ENCODE data around the gene HOXD9. TPM values are rescaled to one million over a fixed set of nuclear protein-coding genes. Genes with fewer than 3 reads are reported as not detected.

Gene HOXD9
- total RNA-seq, 1 experiment from 2014 or later: not detected

GRCh38 chr2:176155356-176156044, 33.0 kb downstream of the HOXD9 start:
- POLR2A ChIA-PET: no interaction called here
- DNase-seq (ENCODE audit: low spot score) (no peak), ATAC-seq (peak; percentile 9)
- Mint-ChIP-seq H3K4me1 (peaks cover 32% of the 10 kb centered on the region), H3K9me3 (no peaks in the 10 kb centered on the region), H3K27ac (no peak overlapping the region), H3K4me3 (no peak overlapping the region), H3K36me3 (peaks cover 2% of the 10 kb centered on the region; the same call in 1 of the 2 replicates), H3K27me3 (ENCODE audit: low read depth) (peaks cover 100% of the 10 kb centered on the region)
- CTCF ChIA-PET: interaction anchor here (0.8 to 2.6 kb wide), 6 partner anchors 15 to 499 kb away, joined by 3 to 13 read pairs (median 4); no protein-coding TSS in a partner anchor
- TF ChIP-seq ZNF263 (CRISPR knock-in tag; IDR thresholded peaks at IDR 0.05; ENCODE audit: low read depth) (no peak), ZBTB43 (CRISPR knock-in tag; IDR thresholded peaks at IDR 0.05) (no peak), ETV6 (CRISPR knock-in tag; IDR thresholded peaks at IDR 0.05) (no peak), SOX15 (CRISPR knock-in tag; IDR thresholded peaks at IDR 0.05) (no peak), FOXP1 (CRISPR knock-in tag; IDR thresholded peaks at IDR 0.05; ENCODE audit: borderline replicate concordance) (no peak), E2F1 (CRISPR knock-in tag; IDR thresholded peaks at IDR 0.05) (no peak), E2F4 (CRISPR knock-in tag; IDR thresholded peaks at IDR 0.05; ENCODE audit: borderline replicate concordance, low read depth) (no peak), ZNF423 (CRISPR knock-in tag; IDR thresholded peaks at IDR 0.05) (no peak)
- TF ChIP-seq, protein P1, sequence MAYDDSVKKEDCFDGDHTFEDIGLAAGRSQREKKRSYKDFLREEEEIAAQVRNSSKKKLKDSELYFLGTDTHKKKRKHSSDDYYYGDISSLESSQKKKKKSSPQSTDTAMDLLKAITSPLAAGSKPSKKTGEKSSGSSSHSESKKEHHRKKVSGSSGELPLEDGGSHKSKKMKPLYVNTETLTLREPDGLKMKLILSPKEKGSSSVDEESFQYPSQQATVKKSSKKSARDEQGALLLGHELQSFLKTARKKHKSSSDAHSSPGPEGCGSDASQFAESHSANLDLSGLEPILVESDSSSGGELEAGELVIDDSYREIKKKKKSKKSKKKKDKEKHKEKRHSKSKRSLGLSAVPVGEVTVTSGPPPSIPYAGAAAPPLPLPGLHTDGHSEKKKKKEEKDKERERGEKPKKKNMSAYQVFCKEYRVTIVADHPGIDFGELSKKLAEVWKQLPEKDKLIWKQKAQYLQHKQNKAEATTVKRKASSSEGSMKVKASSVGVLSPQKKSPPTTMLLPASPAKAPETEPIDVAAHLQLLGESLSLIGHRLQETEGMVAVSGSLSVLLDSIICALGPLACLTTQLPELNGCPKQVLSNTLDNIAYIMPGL (CRISPR knock-in tag; IDR thresholded peaks at IDR 0.05): no peak
- TF ChIP-seq, protein P2, sequence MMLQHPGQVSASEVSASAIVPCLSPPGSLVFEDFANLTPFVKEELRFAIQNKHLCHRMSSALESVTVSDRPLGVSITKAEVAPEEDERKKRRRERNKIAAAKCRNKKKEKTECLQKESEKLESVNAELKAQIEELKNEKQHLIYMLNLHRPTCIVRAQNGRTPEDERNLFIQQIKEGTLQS (CRISPR knock-in tag; conservative IDR thresholded peaks at IDR 0.05): no peak

DNA sequence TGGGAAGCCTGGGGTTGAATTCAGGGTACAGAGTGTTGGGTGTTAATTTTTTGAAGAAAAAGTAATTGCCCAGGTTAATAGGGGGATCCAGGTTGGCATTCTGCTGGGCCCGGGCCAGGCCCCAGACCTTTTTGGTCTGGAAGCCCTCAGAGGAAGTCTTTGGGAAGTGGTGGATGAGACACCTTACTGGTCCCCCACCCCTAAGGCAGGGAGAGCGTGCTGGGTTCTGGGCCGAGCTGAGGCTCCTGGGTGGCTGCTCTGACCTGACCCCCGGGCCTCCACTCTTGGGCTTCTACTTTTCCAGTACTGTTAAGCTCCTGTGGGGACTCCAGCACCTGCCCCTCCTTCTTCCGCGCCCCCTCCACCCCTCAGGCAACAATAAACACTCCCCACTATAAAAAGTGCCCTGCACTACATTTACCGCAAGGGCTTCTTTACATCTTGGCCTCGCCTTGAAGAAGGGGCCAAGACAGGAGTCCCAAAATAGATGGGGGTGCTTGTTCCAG, 33.8 kb downstream of the HOXD9 start:
- Mint-ChIP-seq H3K9me3 (no peaks in the 10 kb centered on the region), H3K27me3 (ENCODE audit: low read depth) (peaks cover 100% of the 10 kb centered on the region), H3K36me3 (peaks cover 2% of the 10 kb centered on the region; the same call in 1 of the 2 replicates), H3K4me3 (no peak overlapping the region), H3K4me1 (peaks cover 33% of the 10 kb centered on the region), H3K27ac (no peak overlapping the region)
- no peak for DNase-seq (ENCODE audit: low spot score)
- CTCF ChIA-PET: interaction anchor here (2.6 kb wide), 1 partner anchor 299 kb away, joined by 13 read pairs; no protein-coding TSS in a partner anchor
- POLR2A ChIA-PET: no interaction called here
- ATAC-seq: no peak
- no peak for TF ChIP-seq IRF2 (CRISPR knock-in tag; IDR thresholded peaks at IDR 0.05; ENCODE audit: borderline replicate concordance, low read depth)
- TF ChIP-seq KAT7 (CRISPR knock-in tag; IDR thresholded peaks at IDR 0.05; ENCODE audit: borderline replicate concordance): no peak
- no peak for TF ChIP-seq ZSCAN18 (CRISPR knock-in tag; IDR thresholded peaks at IDR 0.05)
- no peak for TF ChIP-seq ZNF396 (CRISPR knock-in tag; IDR thresholded peaks at IDR 0.05; ENCODE audit: borderline replicate concordance)
- TF ChIP-seq, protein P3, sequence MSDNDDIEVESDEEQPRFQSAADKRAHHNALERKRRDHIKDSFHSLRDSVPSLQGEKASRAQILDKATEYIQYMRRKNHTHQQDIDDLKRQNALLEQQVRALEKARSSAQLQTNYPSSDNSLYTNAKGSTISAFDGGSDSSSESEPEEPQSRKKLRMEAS (CRISPR knock-in tag; IDR thresholded peaks at IDR 0.05): no peak
- TF ChIP-seq SMAD3 (CRISPR knock-in tag; IDR thresholded peaks at IDR 0.05; ENCODE audit: borderline replicate concordance): no peak
- no peak for TF ChIP-seq ZNF121 (CRISPR knock-in tag; IDR thresholded peaks at IDR 0.05)
- TF ChIP-seq, protein P4, sequence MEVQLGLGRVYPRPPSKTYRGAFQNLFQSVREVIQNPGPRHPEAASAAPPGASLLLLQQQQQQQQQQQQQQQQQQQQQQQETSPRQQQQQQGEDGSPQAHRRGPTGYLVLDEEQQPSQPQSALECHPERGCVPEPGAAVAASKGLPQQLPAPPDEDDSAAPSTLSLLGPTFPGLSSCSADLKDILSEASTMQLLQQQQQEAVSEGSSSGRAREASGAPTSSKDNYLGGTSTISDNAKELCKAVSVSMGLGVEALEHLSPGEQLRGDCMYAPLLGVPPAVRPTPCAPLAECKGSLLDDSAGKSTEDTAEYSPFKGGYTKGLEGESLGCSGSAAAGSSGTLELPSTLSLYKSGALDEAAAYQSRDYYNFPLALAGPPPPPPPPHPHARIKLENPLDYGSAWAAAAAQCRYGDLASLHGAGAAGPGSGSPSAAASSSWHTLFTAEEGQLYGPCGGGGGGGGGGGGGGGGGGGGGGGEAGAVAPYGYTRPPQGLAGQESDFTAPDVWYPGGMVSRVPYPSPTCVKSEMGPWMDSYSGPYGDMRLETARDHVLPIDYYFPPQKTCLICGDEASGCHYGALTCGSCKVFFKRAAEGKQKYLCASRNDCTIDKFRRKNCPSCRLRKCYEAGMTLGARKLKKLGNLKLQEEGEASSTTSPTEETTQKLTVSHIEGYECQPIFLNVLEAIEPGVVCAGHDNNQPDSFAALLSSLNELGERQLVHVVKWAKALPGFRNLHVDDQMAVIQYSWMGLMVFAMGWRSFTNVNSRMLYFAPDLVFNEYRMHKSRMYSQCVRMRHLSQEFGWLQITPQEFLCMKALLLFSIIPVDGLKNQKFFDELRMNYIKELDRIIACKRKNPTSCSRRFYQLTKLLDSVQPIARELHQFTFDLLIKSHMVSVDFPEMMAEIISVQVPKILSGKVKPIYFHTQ (CRISPR knock-in tag; IDR thresholded peaks at IDR 0.05): no peak
- TF ChIP-seq, protein P5, sequence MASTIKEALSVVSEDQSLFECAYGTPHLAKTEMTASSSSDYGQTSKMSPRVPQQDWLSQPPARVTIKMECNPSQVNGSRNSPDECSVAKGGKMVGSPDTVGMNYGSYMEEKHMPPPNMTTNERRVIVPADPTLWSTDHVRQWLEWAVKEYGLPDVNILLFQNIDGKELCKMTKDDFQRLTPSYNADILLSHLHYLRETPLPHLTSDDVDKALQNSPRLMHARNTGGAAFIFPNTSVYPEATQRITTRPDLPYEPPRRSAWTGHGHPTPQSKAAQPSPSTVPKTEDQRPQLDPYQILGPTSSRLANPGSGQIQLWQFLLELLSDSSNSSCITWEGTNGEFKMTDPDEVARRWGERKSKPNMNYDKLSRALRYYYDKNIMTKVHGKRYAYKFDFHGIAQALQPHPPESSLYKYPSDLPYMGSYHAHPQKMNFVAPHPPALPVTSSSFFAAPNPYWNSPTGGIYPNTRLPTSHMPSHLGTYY (CRISPR knock-in tag; IDR thresholded peaks at IDR 0.05): no peak
- TF ChIP-seq NR3C1 (CRISPR knock-in tag; conservative IDR thresholded peaks at IDR 0.05; ENCODE audit: low read depth): no peak
- TF ChIP-seq SP1 (CRISPR knock-in tag; conservative IDR thresholded peaks at IDR 0.05): no peak

Measured in WTC11 (cell line).